Cardiac muscle cell (in vitro differentiated cells and primary cell): Measurements from ENCODE around the gene C11orf87. TPM values are rescaled to one million over a fixed set of nuclear protein-coding genes. Genes with fewer than 3 reads are reported as not detected.
A peak's percentile ranks its signal among the peaks of the same experiment; 100 is the strongest.

ENCODE experiments used
- DNase-seq, 2 donors: peaks; one replicate each; pipeline versions ENCODE4 v3.0.0 to v3.0.0-alpha.2; 2010 to 2017; ENCODE audit warnings: low read depth in 1 of 2, low spot score in 1 of 2
- H3K27ac ChIP-seq: fragments of 200-600 bp; sonication (generic); 2 replicates; pipeline ENCODE4 v1.5.1; 2016
- H3K27me3 ChIP-seq: fragments of 200-600 bp; sonication (generic); 2 replicates; pipeline ENCODE4 v1.6.0; 2016; ENCODE audit warnings: control low read depth
- H3K36me3 ChIP-seq: fragments of 200-600 bp; sonication (generic); 2 replicates; pipeline ENCODE4 v1.5.1; 2016; ENCODE audit warnings: control low read depth
- H3K4me1 ChIP-seq: fragments of 200-600 bp; sonication (generic); 2 replicates; pipeline ENCODE4 v1.8.1; 2017; ENCODE audit warnings: low read depth, mild to moderate bottlenecking, mixed run types
- H3K4me3 ChIP-seq: fragments of 200-600 bp; sonication (generic); 2 replicates; pipeline ENCODE4 v1.5.1; 2016; ENCODE audit warnings: mild to moderate bottlenecking
- H3K9me3 ChIP-seq: fragments of 200-600 bp; sonication (generic); 2 replicates; pipeline ENCODE4 v1.5.1; 2017; ENCODE audit warnings: low read depth, mild to moderate bottlenecking, control low read depth
- CTCF ChIP-seq: IDR thresholded peaks from 2 replicates; pipeline ENCODE4 v1.5.1; 2012; ENCODE audit warnings: low read depth, mild to moderate bottlenecking, low read length
- polyA plus RNA-seq: library from polyadenylated mRNA; unstranded; fragments of >200 nt; fragmentation: Nextera tagmentation; extraction: Ambion mirVana; gene quantifications from 2 replicates; pipeline ENCODE4 v1.2.1, GENCODE V29; 2016
- total RNA-seq: library from RNA; depleted of rRNA; stranded (reverse); fragments of >200 nt; gene quantifications from 2 replicates; pipeline ENCODE4 v1.2.3, GENCODE V29; 2016

The C11orf87 gene
- total RNA-seq (0.42 and 0.49 TPM in 2 replicates), polyA plus RNA-seq (0.34 and 1.1 TPM in 2 replicates)

- H3K9me3 ChIP-seq = no peaks in the 10 kb centered on the region
- no peak within 1 kb of the TSS for H3K27ac ChIP-seq
- TF ChIP-seq CTCF = no peak
- peaks cover 8% of the 10 kb centered on the region for H3K4me1 ChIP-seq
- DNase-seq = peak; percentile 10 to 32
- H3K27me3 ChIP-seq = peaks cover 98% of the 10 kb centered on the region
- H3K4me3 ChIP-seq = peak within 1 kb of the TSS; percentile 31
- no peaks in the 10 kb centered on the region for H3K36me3 ChIP-seq
These were observed at the start of gene C11orf87 for GRCh38 chr11:109421981-109422869. C11orf87 (plus strand) TSS chr11:109422190; CDS start chr11:109423634, 1,444 bp downstream.

GRCh38 chr11:109374032-109374431 lies 48.0 kb upstream of the C11orf87 start:
- DNase-seq = no peak
- Histone ChIP-seq H3K9me3 (no peaks in the 10 kb centered on the region), H3K4me1 (peaks cover 13% of the 10 kb centered on the region), H3K4me3 (no peak overlapping the region), H3K27ac (no peak overlapping the region), H3K27me3 (no peaks in the 10 kb centered on the region), H3K36me3 (no peaks in the 10 kb centered on the region)
- TF ChIP-seq CTCF = no peak

- no peak overlapping the region for H3K27ac ChIP-seq
- H3K27me3 ChIP-seq = no peaks in the 10 kb centered on the region
- H3K4me3 ChIP-seq = no peak overlapping the region
- H3K4me1 ChIP-seq = peaks cover 13% of the 10 kb centered on the region
- H3K36me3 ChIP-seq = no peaks in the 10 kb centered on the region
- no peak for TF ChIP-seq CTCF
- H3K9me3 ChIP-seq = no peaks in the 10 kb centered on the region
- DNase-seq = no peak
These were observed 47.5 kb upstream of the C11orf87 start for GRCh38 chr11:109374441-109374840.

GRCh38 chr11:109377039-109377742 lies 44.8 kb upstream of the C11orf87 start:
- no peak for DNase-seq
- Histone ChIP-seq H3K4me1 (peaks cover 13% of the 10 kb centered on the region), H3K4me3 (no peak overlapping the region), H3K9me3 (no peaks in the 10 kb centered on the region), H3K36me3 (no peaks in the 10 kb centered on the region), H3K27ac (no peak overlapping the region), H3K27me3 (no peaks in the 10 kb centered on the region)
- no peak for TF ChIP-seq CTCF

- Histone ChIP-seq H3K9me3 (no peaks in the 10 kb centered on the region), H3K4me3 (no peak overlapping the region), H3K36me3 (no peaks in the 10 kb centered on the region), H3K27me3 (no peaks in the 10 kb centered on the region), H3K27ac (no peak overlapping the region), H3K4me1 (peaks cover 13% of the 10 kb centered on the region)
- no peak for TF ChIP-seq CTCF
- DNase-seq = peak in 1 of 2 donors; percentile 16
These were observed 44.0 kb upstream of the C11orf87 start for GRCh38 chr11:109378034-109378433.
